Caco-2 (cell line): Measurements from ENCODE around the gene LRRC46. TPM values are rescaled to one million over a fixed set of nuclear protein-coding genes. Genes with fewer than 3 reads are reported as not detected.

Experiments used
- BruUV-seq: library from RNA; stranded (reverse); fragments of 400-500 nt; replicated peaks from 2 replicates; lab custom pipeline; 2021; lab: Mats Ljungman, UMichigan
- CTCF ChIA-PET: fragments of 300-600 bp; sonication (Branson Sonifier 250); formaldehyde crosslinking; loops from one replicate; lab custom pipeline; 2022; ENCODE audit warnings: antibody characterized with exemption; lab: Charles Lee
- POLR2A ChIA-PET: fragments of 300-600 bp; sonication (Branson Sonifier 250); formaldehyde crosslinking; loops from one replicate; lab custom pipeline; 2022; ENCODE audit warnings: antibody characterized with exemption; lab: Charles Lee
- DNase-seq, 2 experiments: peaks; one replicate each; pipeline versions ENCODE4 v3.0.0 to v3.0.0-alpha.2; 2020 to 2022
- H3K27me3 ChIP-seq: replicated peaks from 2 replicates; pipeline ENCODE4 v1.6.0; 2011; ENCODE audit warnings: low read length; ENCODE audit not compliant: control insufficient read depth, insufficient read depth
- H3K36me3 ChIP-seq: 2 replicates; pipeline ENCODE4 v1.5.1; 2011; ENCODE audit warnings: low read length; ENCODE audit not compliant: control insufficient read depth, insufficient read depth
- H3K4me1 ChIP-seq: fragments of 250-450 bp; sonication (Bioruptor Pico); 2 replicates; pipeline ENCODE4 v1.5.1; 2020; ENCODE audit warnings: mild to moderate bottlenecking
- H3K4me3 ChIP-seq: 2 replicates; pipeline ENCODE4 v1.5.1; 2011; ENCODE audit warnings: low read depth, mild to moderate bottlenecking, control low read depth, low read length
- H3K9me3 ChIP-seq: fragments of 250-450 bp; sonication (Bioruptor Pico); 2 replicates; pipeline ENCODE4 v1.5.1; 2020; ENCODE audit warnings: mild to moderate bottlenecking, moderate library complexity
- H3K27ac Mint-ChIP-seq: one replicate; pipeline ENCODE4 v1.8.0; 2022; ENCODE audit warnings: mixed read lengths; ENCODE audit not compliant: unreplicated experiment
- H3K27me3 Mint-ChIP-seq: one replicate; pipeline ENCODE4 v1.8.0; 2022; ENCODE audit warnings: mixed read lengths; ENCODE audit not compliant: insufficient read depth, unreplicated experiment
- H3K36me3 Mint-ChIP-seq: one replicate; pipeline ENCODE4 v1.8.0; 2022; ENCODE audit warnings: mild to moderate bottlenecking, mixed read lengths; ENCODE audit not compliant: insufficient read depth, unreplicated experiment
- H3K4me1 Mint-ChIP-seq: one replicate; pipeline ENCODE4 v1.8.0; 2022; ENCODE audit warnings: low read depth, mixed read lengths; ENCODE audit not compliant: unreplicated experiment
- H3K4me3 Mint-ChIP-seq: one replicate; pipeline ENCODE4 v1.8.0; 2022; ENCODE audit warnings: mild to moderate bottlenecking, moderate library complexity, mixed read lengths; ENCODE audit not compliant: unreplicated experiment
- H3K9me3 Mint-ChIP-seq: one replicate; pipeline ENCODE4 v1.8.0; 2022; ENCODE audit warnings: mixed read lengths; ENCODE audit not compliant: unreplicated experiment
- CTCF ChIP-seq, 2 experiments: fragments of 200-600 bp in 1 of 2; IDR thresholded peaks; 1 replicate in 1 of 2; 2 replicates in 1 of 2; pipeline versions ENCODE4 v1.5.1 to v1.8.0; 2011 to 2022; ENCODE audit warnings: antibody characterized with exemption in 1 of 2, control low read depth in 1 of 2, inconsistent platforms in 1 of 2, low read depth in 1 of 2, low read length in 1 of 2, mild to moderate bottlenecking in 1 of 2, moderate library complexity in 1 of 2; ENCODE audit not compliant: insufficient read depth in 1 of 2, severe bottlenecking in 1 of 2, unreplicated experiment in 1 of 2
- intact Hi-C: fragments of 100-400 bp; cut with micrococcal nuclease; formaldehyde crosslinking; loops from one replicate; pipeline ENCODE4 v1.10.0; 2022; ENCODE audit not compliant: unreplicated experiment
- total RNA-seq: library from RNA; stranded (reverse); gene quantifications from 2 replicates; pipeline ENCODE4 v1.2.3, GENCODE V29; 2022

Gene LRRC46
- total RNA-seq, 1 experiment from 2014 or later = 2.3 TPM

- Histone ChIP-seq H3K4me3 (no peak overlapping the region), H3K9me3 (no peaks in the 10 kb centered on the region), H3K4me1 (peaks cover 55% of the 10 kb centered on the region), H3K27me3 (no peaks in the 10 kb centered on the region), H3K36me3 (no peaks in the 10 kb centered on the region)
- peak in 1 of 2 experiments; percentile 9 for TF ChIP-seq CTCF (IDR thresholded peaks at IDR 0.05; ENCODE audit: insufficient read depth in 1 of 2, low read depth in 1 of 2, low read length in 1 of 2, severe bottlenecking in 1 of 2, unreplicated experiment in 1 of 2)
- Mint-ChIP-seq H3K36me3 (peaks cover 7% of the 10 kb centered on the region), H3K27ac (peak overlapping the region; percentile 1), H3K4me1 (peaks cover 34% of the 10 kb centered on the region), H3K27me3 (no peaks in the 10 kb centered on the region), H3K9me3 (no peaks in the 10 kb centered on the region), H3K4me3 (peak overlapping the region; percentile 62)
- peak; percentile 94 to 98 for DNase-seq
- ChIA-PET POLR2A (interaction anchor here (0.5 to 3.5 kb wide), 11 partner anchors 12 to 915 kb away, joined by 3 to 37 read pairs (median 5); partner anchors contain the start of genes LRRC46, MRPL10, NFE2L1 and PNPO), CTCF (interaction anchor here (0.8 to 15.7 kb wide), 16 partner anchors 8 to 151 kb away, joined by 3 to 904 read pairs (median 5); partner anchors contain the start of genes CDK5RAP3, LRRC46, MRPL10 and OSBPL7)
- intact Hi-C loops = loop anchor here (1.0 to 2.0 kb wide), 2 partner anchors 13 to 33 kb away; partner anchors contain the start of gene SP6
- no TSS peak for BruUV-seq
These were observed 52.3 kb downstream of the LRRC46 start for GRCh38 chr17:47883589-47884426.

- POLR2A ChIA-PET = interaction anchor here (0.5 to 3.5 kb wide), 12 partner anchors 11 to 915 kb away, joined by 3 to 37 read pairs (median 6); partner anchors contain the start of genes LRRC46, MRPL10, NFE2L1 and PNPO
- H3K9me3 ChIP-seq = no peaks in the 10 kb centered on the region
- H3K4me3 ChIP-seq = no peak overlapping the region
- no peak for TF ChIP-seq CTCF (IDR thresholded peaks at IDR 0.05; ENCODE audit: insufficient read depth in 1 of 2, low read depth in 1 of 2, low read length in 1 of 2, severe bottlenecking in 1 of 2, unreplicated experiment in 1 of 2)
- BruUV-seq = no TSS peak
- Mint-ChIP-seq H3K27ac (peak overlapping the region; percentile 1), H3K9me3 (no peaks in the 10 kb centered on the region), H3K4me3 (peak overlapping the region; percentile 62), H3K36me3 (peaks cover 7% of the 10 kb centered on the region), H3K4me1 (peaks cover 30% of the 10 kb centered on the region), H3K27me3 (no peaks in the 10 kb centered on the region)
- no peaks in the 10 kb centered on the region for H3K36me3 ChIP-seq
- H3K4me1 ChIP-seq = peaks cover 52% of the 10 kb centered on the region
- CTCF ChIA-PET = interaction anchor here (0.8 to 15.7 kb wide), 15 partner anchors 8 to 151 kb away, joined by 3 to 904 read pairs (median 5); partner anchors contain the start of genes CDK5RAP3, LRRC46, MRPL10 and OSBPL7
- no peaks in the 10 kb centered on the region for H3K27me3 ChIP-seq
- DNase-seq = no peak
- intact Hi-C loops = loop anchor here (1.0 to 2.0 kb wide), 2 partner anchors 14 to 33 kb away; partner anchors contain the start of gene SP6
These were observed 52.9 kb downstream of the LRRC46 start for GRCh38 chr17:47884427-47884740.
